K562 (cell line): ENCODE results near the gene PID1. TPM values are rescaled to one million over a fixed set of nuclear protein-coding genes. Genes with fewer than 3 reads are reported as not detected.

Experiments
- ATAC-seq: fragments of 200-7000 bp; cut with Tn5 transposase; 3 replicates; pipeline ENCODE4 v1.9.1; 2020; ENCODE audit warnings: moderate library complexity
- BruUV-seq: library from RNA; stranded (reverse); fragments of 400-500 nt; replicated peaks from 2 replicates; lab custom pipeline; 2021; lab: Mats Ljungman, UMichigan
- CTCF ChIA-PET: fragments of 300-600 bp; formaldehyde crosslinking; extraction: SDS; loops from one replicate; lab custom pipeline; 2021; ENCODE audit warnings: low intra/inter-chr PET ratio; lab: Yijun Ruan, JAX
- POLR2A ChIA-PET: fragments of 300-600, 350-650 bp; sonication (Branson Sonifier 250); formaldehyde crosslinking; extraction: SDS; loops from one replicate; lab custom pipeline; 2021; ENCODE audit warnings: antibody characterized with exemption, inconsistent platforms; lab: Yijun Ruan, JAX
- DNase-seq, 4 experiments: peaks; one replicate each; pipeline versions ENCODE4 v3.0.0 to v3.0.0-alpha.2; 2011 to 2018; ENCODE audit warnings: low spot score in 3 of 4, mixed read lengths in 3 of 4; ENCODE audit errors: extremely low read depth in 1 of 4
- FAIRE-seq: peaks from 2 replicates; lab custom pipeline; 2011; peaks lifted over from hg19 to GRCh38; lab: Jason Lieb, UNC
- H2AFZ ChIP-seq: 2 replicates; pipeline ENCODE4 v1.6.0; 2011; ENCODE audit warnings: low read depth, low read length, control low read depth, inconsistent platforms
- H3K27ac ChIP-seq: fragments of 200-600 bp; 3 replicates; pipeline ENCODE4 v1.8.0; 2011; ENCODE audit warnings: low read depth, mild to moderate bottlenecking, control low read depth, inconsistent platforms, low read length, moderate library complexity, mixed read lengths; ENCODE audit errors: extremely low read depth
- H3K27me3 ChIP-seq, 2 experiments: fragments of 300-600 bp in 1 of 2; 2 replicates in 1 of 2; 3 replicates in 1 of 2; pipeline versions ENCODE4 v1.6.0 to v1.8.0; 2011; ENCODE audit warnings: inconsistent platforms in 2 of 2, low read length in 2 of 2, mild to moderate bottlenecking in 1 of 2, mixed read lengths in 1 of 2, moderate library complexity in 1 of 2; ENCODE audit not compliant: control insufficient read depth in 2 of 2, insufficient read depth in 2 of 2
- H3K36me3 ChIP-seq: fragments of 300-600 bp; 3 replicates; pipeline ENCODE4 v1.8.0; 2011; ENCODE audit warnings: mild to moderate bottlenecking, low read length, inconsistent platforms; ENCODE audit not compliant: control insufficient read depth, insufficient read depth
- H3K4me1 ChIP-seq, 2 experiments: fragments of 200-600 bp in 1 of 2; replicated peaks in 1 of 2; 2 replicates in 1 of 2; 3 replicates in 1 of 2; pipeline versions ENCODE4 v1.5.1 to v1.8.0; 2011; ENCODE audit warnings: inconsistent platforms in 2 of 2, low read length in 2 of 2, mild to moderate bottlenecking in 1 of 2, mixed read lengths in 1 of 2, moderate library complexity in 1 of 2; ENCODE audit not compliant: control insufficient read depth in 2 of 2, insufficient read depth in 2 of 2
- H3K4me2 ChIP-seq: 2 replicates; pipeline ENCODE4 v1.6.1; 2011; ENCODE audit warnings: low read length, control low read depth, inconsistent platforms, mixed read lengths; ENCODE audit not compliant: insufficient read depth
- H3K4me3 ChIP-seq: fragments of 200-600 bp; sonication (generic), shearing (Covaris generic); 2 replicates; pipeline ENCODE4 v1.5.1; 2016; ENCODE audit warnings: control low read depth, inconsistent platforms
- H3K79me2 ChIP-seq: fragments of 200-600 bp; 3 replicates; pipeline ENCODE4 v1.8.0; 2011; ENCODE audit warnings: low read length, inconsistent platforms; ENCODE audit not compliant: control insufficient read depth, insufficient read depth
- H3K9ac ChIP-seq, 2 experiments: 2 replicates each; pipeline versions ENCODE4 v1.6.0 to v1.6.1; 2011; ENCODE audit warnings: low read depth in 2 of 2, low read length in 2 of 2, control low read depth in 1 of 2, inconsistent platforms in 1 of 2, mild to moderate bottlenecking in 1 of 2, mixed read lengths in 1 of 2; ENCODE audit not compliant: insufficient read depth in 1 of 2
- H3K9me1 ChIP-seq: one replicate; pipeline ENCODE4 v1.6.0; 2011; ENCODE audit warnings: inconsistent platforms, mild to moderate bottlenecking, low read length, moderate library complexity; ENCODE audit not compliant: control insufficient read depth, insufficient read depth
- H3K9me3 ChIP-seq: replicated peaks from 2 replicates; pipeline ENCODE4 v1.5.1; 2011; ENCODE audit warnings: low read depth, low read length, inconsistent platforms; ENCODE audit not compliant: control insufficient read depth, insufficient read depth
- H4K20me1 ChIP-seq: replicated peaks from 2 replicates; pipeline ENCODE4 v1.6.1; 2011; ENCODE audit warnings: low read length, inconsistent platforms, mixed read lengths; ENCODE audit not compliant: control insufficient read depth, insufficient read depth
- FOXM1 ChIP-seq, 2 experiments: fragments of 450-650 bp in 1 of 2; sonication (generic) in 1 of 2; formaldehyde crosslinking in 1 of 2; IDR thresholded peaks; 2 replicates each; pipeline versions ENCODE4 v1.6.1 to v1.9.0; 2017 to 2022; ENCODE audit warnings: low read depth in 2 of 2, mild to moderate bottlenecking in 2 of 2, missing genetic modification reagents in 1 of 2, moderate library complexity in 1 of 2
- HINFP ChIP-seq: fragments of 450-650 bp; conservative IDR thresholded peaks from 2 replicates; pipeline ENCODE4 v1.6.1; 2016; ENCODE audit warnings: missing genetic modification characterization, low read depth, mild to moderate bottlenecking, control low read depth, missing compliant biosample characterization
- IFI16 ChIP-seq: fragments of 250-450 bp; sonication (Bioruptor Pico); IDR thresholded peaks from 2 replicates; pipeline ENCODE4 v2.1.2; 2022; ENCODE audit warnings: mild to moderate bottlenecking, inconsistent platforms
- ZNF764 ChIP-seq: fragments of 250-450 bp; sonication (Bioruptor Pico); IDR thresholded peaks from 2 replicates; pipeline ENCODE4 v1.4.0; 2020; ENCODE audit warnings: low read depth, mild to moderate bottlenecking, moderate library complexity
- WGBS: fragments of 100-300 bp; shearing (Covaris generic); methylation state at CpG from one replicate; pipeline ENCODE4 v1.1.6; 2016; ENCODE audit warnings: low coverage, mixed read lengths; ENCODE audit not compliant: insufficient coverage; ENCODE audit errors: missing lambda C conversion rate; 5-methylcytosine and 5-hydroxymethylcytosine counted together
- in situ Hi-C: fragments of 300-500 bp; cut with MboI; formaldehyde crosslinking; loops from 4 replicates; pipeline ENCODE4 v1.15.0; 2018; ENCODE audit warnings: inconsistent platforms, mixed read lengths
- intact Hi-C: fragments of 100-400 bp; cut with micrococcal nuclease; formaldehyde crosslinking; loops from 2 replicates; pipeline ENCODE4 v1.14.2; 2022
- polyA plus RNA-seq, 8 experiments: library from polyadenylated mRNA; depleted of rRNA in 4 of 8; stranded (reverse) in 5 of 8; unstranded in 3 of 8; fragments of >200 nt; fragmentation: Nextera tagmentation in 2 of 8; fragmentation: Illumina TruSeq in 1 of 8; extraction: Ambion mirVana in 2 of 8; extraction: Trizol in 1 of 8; gene quantifications; 2 replicates each; pipeline versions ENCODE4 v1.2.1 to v1.2.3, GENCODE V29; 2011 to 2014; ENCODE audit warnings: inconsistent platforms in 1 of 8, missing spikeins in 1 of 8
- total RNA-seq, 7 experiments: library from RNA; depleted of rRNA in 6 of 7; stranded (reverse); fragments of >200 nt in 6 of 7; fragmentation: Illumina TruSeq in 2 of 7; extraction: Trizol in 2 of 7; gene quantifications; 2 replicates each; pipeline versions ENCODE4 v1.2.1 to v1.2.3, GENCODE V29; 2011 to 2021; ENCODE audit warnings: low replicate concordance in 1 of 7

The PID1 gene
- total and polyA plus RNA-seq, 9 of the 15 experiments (the other 6 are each of a cell fraction or from before 2014, with no cell fraction given) = not detected

GRCh38 chr2:229206548-229206947, 64.5 kb downstream of the PID1 start (continued):
- no peak for TF ChIP-seq HINFP (tag)

GRCh38 chr2:229205704-229206103, 65.4 kb downstream of the PID1 start:
- Histone ChIP-seq H3K4me2 (no peak overlapping the region), H3K4me3 (no peak overlapping the region), H3K27ac (no peak overlapping the region), H3K9me1 (no peaks in the 10 kb centered on the region), H2AFZ (no peak overlapping the region), H3K4me1 (no peaks in the 10 kb centered on the region), H3K79me2 (no peaks in the 10 kb centered on the region), H3K36me3 (no peaks in the 10 kb centered on the region), H3K27me3 (no peaks in the 10 kb centered on the region), H4K20me1 (no peaks in the 10 kb centered on the region), H3K9me3 (no peaks in the 10 kb centered on the region), H3K9ac (no peak overlapping the region)
- WGBS = 3% methylated on average over 5 of the region's 5 CpGs
- TF ChIP-seq ZNF764 (CRISPR knock-in tag) = no peak
- TF ChIP-seq IFI16 (CRISPR knock-in tag) = no peak
- no peak for TF ChIP-seq FOXM1 (IDR thresholded peaks at IDR 0.05; ENCODE audit: low read depth)
- no peak for TF ChIP-seq FOXM1 (CRISPR knock-in tag; IDR thresholded peaks at IDR 0.05; ENCODE audit: low read depth)
- in situ Hi-C loops (no loop called here), intact Hi-C loops (no loop called here)
- no peak for ATAC-seq
- DNase-seq = no peak
- ChIA-PET CTCF (no interaction called here), POLR2A (no interaction called here)
- BruUV-seq = no TSS peak
- no peak for FAIRE-seq
